A673 (cell line): ENCODE data around the gene LIM2.

ENCODE experiments used
- EZH2 ChIP-seq: fragments of 200-600 bp; sonication (generic); IDR thresholded peaks from 2 replicates; pipeline ENCODE4 v1.6.1; 2017; ENCODE audit warnings: borderline replicate concordance, low read depth, mild to moderate bottlenecking, mixed read lengths, antibody characterized with exemption, low read length; ENCODE audit not compliant: poor library complexity, severe bottlenecking
- TF ChIP-seq, protein P1 (sequence below): fragments of 300-800, 200-600 bp; sonication (generic); conservative IDR thresholded peaks from 2 replicates; pipeline ENCODE4 v1.5.1; 2017; ENCODE audit warnings: low read depth, mild to moderate bottlenecking, antibody characterized with exemption, low read length, moderate library complexity, mixed read lengths

- no peak for TF ChIP-seq EZH2
- TF ChIP-seq, protein P1, sequence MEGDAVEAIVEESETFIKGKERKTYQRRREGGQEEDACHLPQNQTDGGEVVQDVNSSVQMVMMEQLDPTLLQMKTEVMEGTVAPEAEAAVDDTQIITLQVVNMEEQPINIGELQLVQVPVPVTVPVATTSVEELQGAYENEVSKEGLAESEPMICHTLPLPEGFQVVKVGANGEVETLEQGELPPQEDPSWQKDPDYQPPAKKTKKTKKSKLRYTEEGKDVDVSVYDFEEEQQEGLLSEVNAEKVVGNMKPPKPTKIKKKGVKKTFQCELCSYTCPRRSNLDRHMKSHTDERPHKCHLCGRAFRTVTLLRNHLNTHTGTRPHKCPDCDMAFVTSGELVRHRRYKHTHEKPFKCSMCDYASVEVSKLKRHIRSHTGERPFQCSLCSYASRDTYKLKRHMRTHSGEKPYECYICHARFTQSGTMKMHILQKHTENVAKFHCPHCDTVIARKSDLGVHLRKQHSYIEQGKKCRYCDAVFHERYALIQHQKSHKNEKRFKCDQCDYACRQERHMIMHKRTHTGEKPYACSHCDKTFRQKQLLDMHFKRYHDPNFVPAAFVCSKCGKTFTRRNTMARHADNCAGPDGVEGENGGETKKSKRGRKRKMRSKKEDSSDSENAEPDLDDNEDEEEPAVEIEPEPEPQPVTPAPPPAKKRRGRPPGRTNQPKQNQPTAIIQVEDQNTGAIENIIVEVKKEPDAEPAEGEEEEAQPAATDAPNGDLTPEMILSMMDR: no peak
These were observed 11.5 kb upstream of the LIM2 start for GRCh38 chr19:51399231-51399630.
